ENCODE results near the gene CFAP54. TPM values are rescaled to one million over a fixed set of nuclear protein-coding genes. Genes with fewer than 3 reads are reported as not detected.

Gene CFAP54
- total and polyA plus RNA-seq, 2 donors from 2014 or later: 0.13 to 6.6 TPM

DNA sequence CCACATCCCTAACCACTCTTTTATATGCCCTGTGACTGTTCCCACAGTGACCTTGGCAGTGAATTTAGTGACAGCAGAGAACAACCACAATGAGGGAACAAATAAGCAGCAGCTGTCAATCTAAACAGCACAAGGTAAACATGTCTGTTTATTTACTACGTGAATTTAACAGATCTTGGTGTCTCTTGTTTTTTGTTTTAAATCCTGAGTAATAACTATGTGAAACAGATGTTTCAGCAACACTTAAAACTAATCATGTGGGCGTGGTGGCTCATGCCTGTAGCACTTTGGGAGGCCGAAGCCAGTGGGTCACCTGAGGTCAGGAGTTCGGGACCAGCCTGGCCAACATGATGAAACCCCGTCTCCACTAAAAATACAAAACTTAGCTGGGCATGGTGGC, 17.0 kb upstream of the CFAP54 start:
- FAIRE-seq: no peak
- no peak for DNase-seq
- Histone ChIP-seq H3K27ac (ENCODE audit: low read depth in 2 of 2, low read length in 2 of 2) (no peak overlapping the region), H3K4me3 (ENCODE audit: low read length in 3 of 3) (no peak overlapping the region), H3K36me3 (ENCODE audit: control insufficient read depth in 2 of 3, insufficient read depth in 3 of 3, low read length in 3 of 3) (no peaks in the 10 kb centered on the region), H3K4me1 (ENCODE audit: control insufficient read depth in 2 of 3, insufficient read depth in 2 of 3, low read depth in 1 of 3, low read length in 3 of 3) (no peaks in the 10 kb centered on the region), H3K9me3 (ENCODE audit: control insufficient read depth in 2 of 3, insufficient read depth in 1 of 3, low read length in 3 of 3) (no peaks in the 10 kb centered on the region), H3K27me3 (ENCODE audit: control insufficient read depth, insufficient read depth, low read length) (no peaks in the 10 kb centered on the region), H3K9ac (ENCODE audit: low read length in 3 of 3) (no peak overlapping the region)
- TF ChIP-seq, protein P1, sequence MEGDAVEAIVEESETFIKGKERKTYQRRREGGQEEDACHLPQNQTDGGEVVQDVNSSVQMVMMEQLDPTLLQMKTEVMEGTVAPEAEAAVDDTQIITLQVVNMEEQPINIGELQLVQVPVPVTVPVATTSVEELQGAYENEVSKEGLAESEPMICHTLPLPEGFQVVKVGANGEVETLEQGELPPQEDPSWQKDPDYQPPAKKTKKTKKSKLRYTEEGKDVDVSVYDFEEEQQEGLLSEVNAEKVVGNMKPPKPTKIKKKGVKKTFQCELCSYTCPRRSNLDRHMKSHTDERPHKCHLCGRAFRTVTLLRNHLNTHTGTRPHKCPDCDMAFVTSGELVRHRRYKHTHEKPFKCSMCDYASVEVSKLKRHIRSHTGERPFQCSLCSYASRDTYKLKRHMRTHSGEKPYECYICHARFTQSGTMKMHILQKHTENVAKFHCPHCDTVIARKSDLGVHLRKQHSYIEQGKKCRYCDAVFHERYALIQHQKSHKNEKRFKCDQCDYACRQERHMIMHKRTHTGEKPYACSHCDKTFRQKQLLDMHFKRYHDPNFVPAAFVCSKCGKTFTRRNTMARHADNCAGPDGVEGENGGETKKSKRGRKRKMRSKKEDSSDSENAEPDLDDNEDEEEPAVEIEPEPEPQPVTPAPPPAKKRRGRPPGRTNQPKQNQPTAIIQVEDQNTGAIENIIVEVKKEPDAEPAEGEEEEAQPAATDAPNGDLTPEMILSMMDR (IDR thresholded peaks at IDR 0.05; ENCODE audit: borderline replicate concordance, extremely low read depth, insufficient read depth): no peak
- intact Hi-C loops (cut with DNase I): no loop called here

DNA sequence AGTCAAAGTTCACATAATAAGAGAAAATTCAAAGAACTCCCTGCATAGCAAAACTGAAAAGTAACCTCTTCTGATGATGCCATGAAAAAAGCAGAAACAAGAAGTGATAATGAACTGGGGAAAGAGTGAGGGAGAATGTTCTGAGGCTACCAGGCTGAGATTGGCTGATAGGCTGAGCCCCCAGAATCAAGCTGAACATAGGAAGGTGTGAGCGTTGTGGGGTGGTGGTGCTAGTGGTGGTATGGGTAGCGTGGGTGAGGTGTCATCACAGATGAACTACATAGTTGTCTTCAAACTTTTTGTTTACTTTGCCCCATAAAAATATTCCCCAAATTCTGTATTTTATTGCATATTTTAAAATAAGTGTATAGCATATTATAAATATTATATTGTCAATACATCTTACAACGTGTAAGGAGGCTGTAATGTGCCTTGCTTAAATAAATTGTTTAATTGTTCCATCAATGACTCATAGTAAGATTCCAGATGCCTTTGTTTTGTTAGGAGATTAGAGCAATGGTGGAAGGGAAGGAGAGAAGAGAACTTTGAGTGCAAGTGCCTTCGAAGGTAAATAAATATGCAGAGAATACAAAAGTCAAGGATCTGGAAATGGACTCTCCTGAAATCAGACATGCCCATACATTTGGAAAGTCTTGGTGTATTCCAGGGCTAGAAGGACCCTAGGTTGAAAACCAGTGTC, 15.8 kb upstream of the CFAP54 start:
- no peaks in the 10 kb centered on the region for H3K27me3 ChIP-seq (ENCODE audit: control insufficient read depth, insufficient read depth, low read length)
- FAIRE-seq: no peak
- no peaks in the 10 kb centered on the region for H3K36me3 ChIP-seq (ENCODE audit: control insufficient read depth in 2 of 3, insufficient read depth in 3 of 3, low read length in 3 of 3)

DNA sequence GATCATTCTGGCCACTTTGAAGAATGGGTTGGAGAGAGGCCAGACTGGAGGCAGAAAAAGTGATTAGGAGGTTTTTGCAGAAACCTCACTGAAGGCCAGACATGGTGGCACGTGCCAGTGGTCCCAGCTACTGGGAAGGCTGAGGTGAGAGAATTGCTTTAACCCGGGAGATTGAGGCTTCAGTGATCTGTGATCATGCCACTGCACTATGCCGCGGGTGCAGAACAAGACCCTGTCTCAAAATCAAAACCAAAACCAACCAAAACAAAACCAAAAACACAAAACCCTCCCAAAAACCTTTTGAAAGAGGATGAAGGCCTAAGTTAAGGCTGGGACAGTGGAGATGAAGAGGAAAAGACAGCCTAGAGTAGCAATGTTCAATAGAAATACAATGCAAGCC, 15.2 kb upstream of the CFAP54 start:
- Histone ChIP-seq H3K4me1 (ENCODE audit: control insufficient read depth in 2 of 3, insufficient read depth in 2 of 3, low read depth in 1 of 3, low read length in 3 of 3) (no peaks in the 10 kb centered on the region), H3K9me3 (ENCODE audit: control insufficient read depth in 2 of 3, insufficient read depth in 1 of 3, low read length in 3 of 3) (no peaks in the 10 kb centered on the region), H3K27ac (ENCODE audit: low read depth in 2 of 2, low read length in 2 of 2) (no peak overlapping the region), H3K27me3 (ENCODE audit: control insufficient read depth, insufficient read depth, low read length) (no peaks in the 10 kb centered on the region), H3K4me3 (ENCODE audit: low read length in 3 of 3) (no peak overlapping the region), H3K9ac (ENCODE audit: low read length in 3 of 3) (no peak overlapping the region), H3K36me3 (ENCODE audit: control insufficient read depth in 2 of 3, insufficient read depth in 3 of 3, low read length in 3 of 3) (no peaks in the 10 kb centered on the region)
- TF ChIP-seq, protein P1 (IDR thresholded peaks at IDR 0.05; ENCODE audit: borderline replicate concordance, extremely low read depth, insufficient read depth): no peak
- DNase-seq (no peak), FAIRE-seq (no peak)
- intact Hi-C loops (cut with DNase I): no loop called here

More for the DNA sequence above, 15.8 kb upstream of the CFAP54 start:
- no peak for DNase-seq
- TF ChIP-seq, protein P1 (IDR thresholded peaks at IDR 0.05; ENCODE audit: borderline replicate concordance, extremely low read depth, insufficient read depth): no peak
- H3K4me1 ChIP-seq (ENCODE audit: control insufficient read depth in 2 of 3, insufficient read depth in 2 of 3, low read depth in 1 of 3, low read length in 3 of 3): no peaks in the 10 kb centered on the region
- no peak overlapping the region for H3K4me3 ChIP-seq (ENCODE audit: low read length in 3 of 3)
- H3K27ac ChIP-seq (ENCODE audit: low read depth in 2 of 2, low read length in 2 of 2): no peak overlapping the region
- intact Hi-C loops (cut with DNase I): no loop called here
- H3K9me3 ChIP-seq (ENCODE audit: control insufficient read depth in 2 of 3, insufficient read depth in 1 of 3, low read length in 3 of 3): no peaks in the 10 kb centered on the region
- no peak overlapping the region for H3K9ac ChIP-seq (ENCODE audit: low read length in 3 of 3)

DNA sequence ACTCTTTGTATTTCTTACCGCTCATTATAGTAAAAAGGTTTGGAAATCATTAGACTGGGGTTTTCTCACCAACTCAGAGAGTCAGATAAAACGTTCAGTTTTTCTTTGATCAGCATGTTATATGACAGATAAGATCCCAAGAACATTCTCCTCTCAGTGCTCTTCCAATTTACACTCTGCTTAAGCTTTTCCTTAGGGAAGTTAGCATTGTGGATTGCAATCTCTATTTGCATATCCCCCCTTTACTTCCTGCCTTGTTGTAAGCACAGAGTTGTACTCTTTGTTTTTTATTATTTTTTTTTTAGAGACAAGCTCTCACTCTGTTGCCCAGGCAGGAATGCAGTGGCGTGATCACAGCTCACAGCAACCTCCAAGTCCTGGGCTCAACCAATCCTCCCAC, 11.4 kb upstream of the CFAP54 start:
- Histone ChIP-seq H3K27me3 (ENCODE audit: control insufficient read depth, insufficient read depth, low read length) (no peaks in the 10 kb centered on the region), H3K27ac (ENCODE audit: low read depth in 2 of 2, low read length in 2 of 2) (no peak overlapping the region), H3K4me3 (ENCODE audit: low read length in 3 of 3) (no peak overlapping the region), H3K36me3 (ENCODE audit: control insufficient read depth in 2 of 3, insufficient read depth in 3 of 3, low read length in 3 of 3) (no peaks in the 10 kb centered on the region), H3K9me3 (ENCODE audit: control insufficient read depth in 2 of 3, insufficient read depth in 1 of 3, low read length in 3 of 3) (no peaks in the 10 kb centered on the region), H3K9ac (ENCODE audit: low read length in 3 of 3) (no peak overlapping the region), H3K4me1 (ENCODE audit: control insufficient read depth in 2 of 3, insufficient read depth in 2 of 3, low read depth in 1 of 3, low read length in 3 of 3) (no peaks in the 10 kb centered on the region)
- TF ChIP-seq, protein P1 (IDR thresholded peaks at IDR 0.05; ENCODE audit: borderline replicate concordance, extremely low read depth, insufficient read depth): no peak
- intact Hi-C loops (cut with DNase I): no loop called here
- DNase-seq (no peak), FAIRE-seq (no peak)

All from kidney (tissue), 14 donors.